ENCODE results near the gene ST3GAL2.

DNA sequence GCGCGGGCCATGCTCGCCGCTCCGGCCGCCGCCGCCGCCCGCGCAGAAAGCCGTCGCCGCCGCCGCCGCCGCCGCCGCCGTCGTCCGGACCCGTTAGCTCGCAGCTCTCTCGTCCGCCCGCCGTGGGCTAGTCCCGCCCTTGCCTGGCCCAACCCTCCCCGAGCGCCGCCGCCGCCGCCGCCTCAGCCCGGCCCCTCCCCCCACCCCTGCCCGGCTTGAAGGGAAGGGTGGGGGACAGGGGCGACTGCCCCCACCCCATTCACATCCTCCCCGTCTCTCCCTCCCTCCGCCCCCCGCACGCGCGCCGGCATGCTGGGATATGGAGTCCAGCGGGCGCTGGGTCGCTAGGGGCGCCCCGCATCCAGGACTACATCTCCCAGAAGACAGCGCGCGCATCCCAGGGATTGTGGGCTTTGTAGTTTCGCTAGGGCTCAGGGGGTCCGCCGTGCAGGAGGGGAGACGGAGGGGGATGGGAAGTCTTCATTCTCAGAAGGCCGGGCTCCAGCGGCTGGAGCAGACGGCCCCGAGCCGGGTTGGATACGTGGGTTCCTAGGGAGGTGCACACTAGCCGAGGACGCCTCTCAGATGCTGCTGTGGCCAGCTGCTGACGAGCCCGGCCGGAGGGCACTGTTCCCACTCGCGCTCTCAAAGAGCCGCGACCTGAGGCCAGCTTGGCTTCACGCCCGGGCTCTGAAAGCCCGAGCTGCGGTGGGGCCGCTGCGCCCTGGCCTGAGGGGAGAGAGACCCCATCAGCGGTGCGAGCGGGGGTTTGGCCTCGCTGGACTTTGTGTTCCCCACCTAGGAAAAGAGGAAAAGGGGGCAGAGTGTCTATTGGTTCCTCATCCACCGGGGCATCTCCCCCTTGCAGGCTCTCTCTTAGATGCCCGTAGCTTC lies at the start of gene ST3GAL2:
- TF ChIP-seq, protein P1, sequence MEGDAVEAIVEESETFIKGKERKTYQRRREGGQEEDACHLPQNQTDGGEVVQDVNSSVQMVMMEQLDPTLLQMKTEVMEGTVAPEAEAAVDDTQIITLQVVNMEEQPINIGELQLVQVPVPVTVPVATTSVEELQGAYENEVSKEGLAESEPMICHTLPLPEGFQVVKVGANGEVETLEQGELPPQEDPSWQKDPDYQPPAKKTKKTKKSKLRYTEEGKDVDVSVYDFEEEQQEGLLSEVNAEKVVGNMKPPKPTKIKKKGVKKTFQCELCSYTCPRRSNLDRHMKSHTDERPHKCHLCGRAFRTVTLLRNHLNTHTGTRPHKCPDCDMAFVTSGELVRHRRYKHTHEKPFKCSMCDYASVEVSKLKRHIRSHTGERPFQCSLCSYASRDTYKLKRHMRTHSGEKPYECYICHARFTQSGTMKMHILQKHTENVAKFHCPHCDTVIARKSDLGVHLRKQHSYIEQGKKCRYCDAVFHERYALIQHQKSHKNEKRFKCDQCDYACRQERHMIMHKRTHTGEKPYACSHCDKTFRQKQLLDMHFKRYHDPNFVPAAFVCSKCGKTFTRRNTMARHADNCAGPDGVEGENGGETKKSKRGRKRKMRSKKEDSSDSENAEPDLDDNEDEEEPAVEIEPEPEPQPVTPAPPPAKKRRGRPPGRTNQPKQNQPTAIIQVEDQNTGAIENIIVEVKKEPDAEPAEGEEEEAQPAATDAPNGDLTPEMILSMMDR (IDR thresholded peaks at IDR 0.05): no peak
- no peak for TF ChIP-seq POLR2A (IDR thresholded peaks at IDR 0.05)
